ENCODE results near the gene PIK3AP1.
A peak's percentile ranks its signal among the peaks of the same experiment; 100 is the strongest.
"Not testable (repeated sequence)": the region's sequence is repeated elsewhere in the genome, so short reads cannot be mapped to it uniquely, and the experiment has no call there.

The PIK3AP1 gene

GRCh38 chr10:96720422-96721206, at the start of gene PIK3AP1:
PIK3AP1 (minus strand) TSS chr10:96720514; CDS start chr10:96720394, 120 bp downstream.
- peak; percentile 70 for DNase-seq

- no peak for DNase-seq
Measured at GRCh38 chr10:96768136-96768535, 47.8 kb upstream of the PIK3AP1 start.

- no peak for DNase-seq
Measured at GRCh38 chr10:96767611-96768010, 47.3 kb upstream of the PIK3AP1 start.

GRCh38 chr10:96765406-96766240, 45.3 kb upstream of the PIK3AP1 start:
- peak; percentile 85 for DNase-seq

GRCh38 chr10:96764425-96765060, 44.2 kb upstream of the PIK3AP1 start:
- no peak for DNase-seq

- no peak for DNase-seq
Measured at GRCh38 chr10:96758423-96758822, 38.1 kb upstream of the PIK3AP1 start.

GRCh38 chr10:96756111-96756903, 36.0 kb upstream of the PIK3AP1 start:
- DNase-seq: no peak

- DNase-seq: no peak
Measured at GRCh38 chr10:96753956-96754355, 33.6 kb upstream of the PIK3AP1 start.

- no peak for DNase-seq
Measured at GRCh38 chr10:96752375-96752774, 32.1 kb upstream of the PIK3AP1 start.

GRCh38 chr10:96750316-96750715, 30.0 kb upstream of the PIK3AP1 start:
- DNase-seq: not testable (repeated sequence)

GRCh38 chr10:96747734-96748550, 27.6 kb upstream of the PIK3AP1 start:
- DNase-seq: no peak

- DNase-seq: no peak
Measured at GRCh38 chr10:96746503-96746902, 26.2 kb upstream of the PIK3AP1 start.

GRCh38 chr10:96745950-96746349, 25.6 kb upstream of the PIK3AP1 start:
- no peak for DNase-seq

- no peak for DNase-seq
Measured at GRCh38 chr10:96743988-96744585, 23.8 kb upstream of the PIK3AP1 start.

GRCh38 chr10:96741557-96741956, 21.2 kb upstream of the PIK3AP1 start:
- DNase-seq: not testable (repeated sequence)

GRCh38 chr10:96740579-96741281, 20.4 kb upstream of the PIK3AP1 start:
- no peak for DNase-seq

- no peak for DNase-seq
Measured at GRCh38 chr10:96740141-96740540, 19.8 kb upstream of the PIK3AP1 start.

- not testable (repeated sequence) for DNase-seq
Measured at GRCh38 chr10:96737307-96737902, 17.1 kb upstream of the PIK3AP1 start.

GRCh38 chr10:96724621-96725020, 4.3 kb upstream of the PIK3AP1 start:
- DNase-seq: no peak

- DNase-seq: no peak
Measured at GRCh38 chr10:96721207-96721572, 876 bp upstream of the PIK3AP1 start.
